Head of caudate nucleus (tissue), 42 donors: ENCODE results near the gene CCDC187.

Source experiments
- DNase-seq, 42 donors: peaks; one replicate each; pipeline versions ENCODE4 v3.0.0 to v3.0.0-alpha.2; 2020 to 2021; ENCODE audit warnings: mixed read lengths in 7 of 42
- intact Hi-C: fragments of 100-400 bp; cut with DNase I; formaldehyde crosslinking; loops from one replicate; pipeline ENCODE4 v1.15.0; 2022

Gene CCDC187

DNA sequence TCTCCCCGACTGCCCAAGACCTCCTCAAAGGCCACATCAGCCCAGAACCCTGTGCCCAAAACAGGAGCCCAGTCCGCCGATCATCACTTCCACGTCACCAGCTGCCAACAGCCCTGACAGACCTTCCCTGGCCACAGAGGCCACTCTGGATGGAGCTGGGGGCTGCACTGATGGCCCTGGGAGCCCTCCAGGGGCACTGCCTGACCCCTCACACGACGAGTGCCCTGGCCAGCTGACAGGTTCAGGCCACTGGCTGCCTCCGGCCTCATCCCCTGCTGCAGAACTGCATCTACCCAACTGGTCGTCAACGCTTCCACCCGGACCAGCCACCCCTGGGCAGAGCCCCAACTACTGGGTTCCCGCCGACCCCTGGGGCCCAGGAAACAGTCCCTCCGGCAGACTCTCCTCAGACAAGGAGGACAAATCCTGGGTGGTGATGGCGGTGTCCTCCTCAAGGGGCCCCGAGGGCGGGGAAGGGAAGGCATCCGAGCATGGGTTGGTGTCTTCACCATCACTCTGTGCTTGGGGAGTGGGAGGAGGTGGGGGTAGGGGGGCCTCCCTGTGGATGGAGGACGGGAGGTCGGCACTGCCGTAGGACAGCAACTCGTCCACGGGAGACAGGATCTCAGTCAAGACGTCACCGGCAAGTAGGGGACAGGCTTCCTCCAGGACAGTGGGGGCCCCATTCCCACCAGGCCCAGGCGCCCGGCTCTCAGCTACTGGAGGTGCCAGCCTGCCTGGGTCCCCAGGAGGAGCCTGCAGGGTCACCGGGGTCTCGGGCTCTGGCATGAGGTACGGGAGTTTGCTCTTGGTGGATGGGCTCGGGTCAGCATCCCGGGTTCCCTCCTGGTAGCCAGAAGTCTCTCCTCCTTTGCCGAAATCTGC, 50.4 kb downstream of the CCDC187 start:
- no peak for DNase-seq
- intact Hi-C loops = no loop called here

DNA sequence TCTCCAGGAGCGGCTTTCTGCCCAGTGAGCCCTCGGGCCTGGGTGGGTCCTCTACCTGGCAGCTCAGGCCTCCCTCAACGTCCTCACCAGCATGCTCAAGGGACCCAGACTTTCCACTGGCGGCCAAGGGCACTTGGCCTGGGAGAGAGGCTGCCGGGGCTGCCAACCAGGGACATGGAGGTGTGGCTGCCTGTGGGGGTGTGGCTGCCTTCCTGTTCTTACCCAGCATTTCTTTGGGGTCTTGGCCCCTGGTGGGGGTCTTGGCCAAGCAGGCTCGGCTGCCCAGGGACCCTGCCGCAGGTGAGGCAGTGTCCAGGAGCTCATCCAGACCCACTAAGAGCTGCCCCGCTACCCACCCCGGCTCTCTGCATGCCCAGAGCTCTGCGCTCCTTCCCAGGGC, 51.0 kb downstream of the CCDC187 start:
- no peak for DNase-seq
- intact Hi-C loops = no loop called here

DNA sequence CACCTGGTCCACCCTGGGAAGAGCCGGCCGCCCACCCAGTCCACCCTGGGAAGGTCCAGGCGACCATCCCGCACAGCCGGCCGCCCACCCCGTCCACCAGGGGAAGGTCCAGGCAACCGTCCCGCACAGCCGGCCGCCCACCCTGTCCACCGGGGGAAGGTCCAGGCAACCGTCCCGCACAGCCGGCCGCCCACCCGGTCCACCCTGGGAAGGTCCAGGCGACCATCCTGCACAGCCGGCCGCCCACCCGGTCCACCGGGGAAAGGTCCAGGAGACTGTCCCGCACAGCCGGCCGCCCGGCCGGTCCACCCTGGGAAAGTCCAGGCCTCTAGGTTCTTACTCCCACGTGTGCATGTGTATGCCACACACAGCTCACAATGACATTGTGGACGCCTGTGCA, 51.6 kb downstream of the CCDC187 start:
- DNase-seq = no peak
- intact Hi-C loops = no loop called here

GRCh38 chr9:136251264-136252115, 52.4 kb downstream of the CCDC187 start:
- no peak for DNase-seq
- intact Hi-C loops = no loop called here

DNA sequence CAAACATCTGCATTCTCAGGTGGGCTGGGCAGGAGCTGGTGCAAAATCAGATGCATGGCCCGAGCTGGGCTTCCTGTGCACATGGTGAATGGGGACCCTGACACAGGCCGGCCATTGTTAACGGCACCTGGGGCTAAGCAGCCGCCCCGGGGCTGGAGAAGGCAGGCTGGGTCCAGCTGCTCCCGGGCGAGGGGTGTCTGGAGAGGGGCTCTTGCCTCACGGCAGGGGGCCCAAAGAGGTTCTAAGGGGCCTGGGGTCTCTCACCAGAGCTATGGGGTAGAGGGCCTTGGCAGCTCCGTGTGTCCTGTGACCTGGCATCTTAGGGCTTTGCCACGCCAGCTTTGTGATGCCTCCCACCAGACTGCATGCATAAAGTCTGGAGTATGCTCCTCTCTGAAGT, 53.2 kb downstream of the CCDC187 start:
- intact Hi-C loops = no loop called here
- DNase-seq = no peak

DNA sequence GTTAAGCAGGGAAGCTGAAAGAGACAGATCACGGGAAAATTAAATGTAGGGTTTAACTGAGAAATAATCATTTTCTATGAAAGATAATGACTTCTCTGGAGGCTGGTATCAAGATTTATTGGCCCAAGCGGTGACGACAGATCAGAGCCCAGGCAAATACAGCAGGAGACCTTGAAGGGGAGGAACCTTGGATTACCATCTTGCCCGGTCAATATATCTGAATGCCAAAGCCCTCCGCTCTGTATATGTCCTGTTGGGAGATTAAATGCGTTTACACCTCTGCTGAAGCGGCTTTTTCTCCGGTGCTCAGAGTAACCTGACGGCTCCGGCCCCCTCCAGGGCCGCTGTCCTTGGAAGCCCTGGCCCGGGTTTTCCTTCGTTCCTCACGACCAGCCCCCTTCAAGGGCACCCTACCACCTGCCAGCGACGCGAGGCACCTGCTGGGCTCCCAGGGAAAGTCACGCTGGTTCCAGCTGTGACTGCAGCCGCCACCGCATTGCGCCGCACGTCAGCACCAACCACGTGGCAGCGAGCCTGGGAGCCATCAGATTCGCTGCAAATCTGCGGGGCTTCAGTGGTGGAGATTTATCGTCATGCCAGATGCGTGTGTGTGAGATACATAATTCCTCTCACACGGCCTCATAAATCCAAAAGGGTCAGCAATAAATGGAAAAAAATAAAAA, 53.9 kb downstream of the CCDC187 start:
- no peak for DNase-seq
- intact Hi-C loops = loop anchor here (10.0 kb wide), 1 partner anchor 135 kb away; the partner anchor contains the start of gene TMEM250

DNA sequence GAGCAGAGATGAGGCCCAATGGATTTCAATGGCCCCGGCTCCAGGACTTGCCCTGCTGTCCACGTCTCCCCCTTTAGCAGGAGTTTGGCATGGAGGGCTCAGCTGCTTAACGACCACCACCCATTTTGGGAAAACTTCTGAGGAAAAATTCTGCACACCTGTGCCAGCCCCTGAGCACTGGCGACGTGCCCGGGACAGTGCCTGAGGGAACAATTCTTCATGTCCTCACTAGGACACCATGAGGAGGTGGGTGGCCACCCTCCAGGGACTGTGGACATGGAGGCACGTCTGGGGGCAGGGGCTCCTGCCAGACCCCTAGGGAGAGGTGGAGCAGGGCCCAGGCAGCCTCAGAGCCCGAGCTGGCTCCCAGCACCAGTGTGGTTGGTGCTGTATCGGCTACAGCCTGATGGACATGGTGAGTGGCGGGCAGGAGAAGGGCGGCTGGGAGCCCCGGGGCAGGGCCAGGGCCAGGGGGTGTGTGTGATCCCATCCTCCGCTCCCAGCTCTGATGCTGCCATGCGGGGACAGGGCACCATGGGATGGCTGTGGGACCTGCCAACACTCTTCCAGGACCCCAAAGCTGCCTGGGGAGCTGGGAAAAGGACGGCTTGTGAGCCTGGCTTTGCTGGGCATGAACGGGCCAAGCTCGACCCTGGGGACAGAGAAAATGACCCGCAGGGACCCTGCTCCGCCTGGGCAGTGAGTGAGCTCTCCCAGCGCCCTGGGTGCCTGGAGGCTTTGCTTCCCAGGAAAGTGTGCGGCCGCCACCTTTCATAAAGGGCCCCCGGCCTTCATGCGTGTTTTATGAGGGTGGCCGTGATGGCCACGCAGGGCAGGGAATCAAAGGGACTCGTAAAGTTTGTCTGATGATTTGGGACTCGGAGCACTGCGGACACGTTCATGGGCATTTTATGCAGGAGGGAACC, 54.7 kb downstream of the CCDC187 start:
- DNase-seq = no peak
- intact Hi-C loops = loop anchor here (10.0 kb wide), 1 partner anchor 134 kb away; the partner anchor contains the start of gene TMEM250

DNA sequence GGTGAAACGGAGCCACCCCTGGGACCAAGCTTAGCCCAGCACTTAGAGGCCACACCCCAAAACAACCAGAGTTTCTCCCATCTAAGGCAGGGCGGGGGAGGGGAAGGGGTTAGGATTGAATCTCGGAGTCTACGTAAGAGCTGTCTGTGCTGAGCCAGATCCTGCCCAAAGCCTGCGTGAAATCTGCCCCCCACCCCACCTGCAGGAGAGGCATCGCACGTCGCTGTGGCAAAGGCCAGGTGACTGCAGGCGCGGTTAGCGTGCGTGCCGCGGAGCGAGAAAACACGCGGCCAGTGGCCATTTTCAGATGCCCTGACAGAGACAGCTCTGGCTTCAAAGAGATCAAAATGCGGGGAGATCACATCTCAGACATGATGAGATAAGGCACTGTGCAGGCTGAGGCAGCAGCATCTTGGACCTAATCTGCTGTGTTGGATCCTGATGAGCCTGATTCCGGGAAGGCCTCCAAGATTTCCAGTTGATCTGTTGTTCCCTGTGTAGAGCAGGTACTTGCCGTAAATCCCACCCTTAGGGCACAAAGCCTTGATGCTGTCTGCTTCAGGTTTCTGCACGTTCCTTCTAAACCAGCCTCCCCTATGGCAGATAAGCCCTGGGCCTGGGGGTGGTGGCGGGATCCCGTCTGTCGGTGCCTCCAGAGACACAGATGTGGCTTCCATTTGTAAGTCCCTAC, 55.8 kb downstream of the CCDC187 start:
- intact Hi-C loops = loop anchor here (10.0 kb wide), 1 partner anchor 133 kb away; the partner anchor contains the start of gene TMEM250
- DNase-seq = no peak

- intact Hi-C loops = loop anchor here (10.0 kb wide), 1 partner anchor 133 kb away; the partner anchor contains the start of gene TMEM250
- DNase-seq = no peak
Observed at GRCh38 chr9:136247551-136247916, 56.4 kb downstream of the CCDC187 start.

DNA sequence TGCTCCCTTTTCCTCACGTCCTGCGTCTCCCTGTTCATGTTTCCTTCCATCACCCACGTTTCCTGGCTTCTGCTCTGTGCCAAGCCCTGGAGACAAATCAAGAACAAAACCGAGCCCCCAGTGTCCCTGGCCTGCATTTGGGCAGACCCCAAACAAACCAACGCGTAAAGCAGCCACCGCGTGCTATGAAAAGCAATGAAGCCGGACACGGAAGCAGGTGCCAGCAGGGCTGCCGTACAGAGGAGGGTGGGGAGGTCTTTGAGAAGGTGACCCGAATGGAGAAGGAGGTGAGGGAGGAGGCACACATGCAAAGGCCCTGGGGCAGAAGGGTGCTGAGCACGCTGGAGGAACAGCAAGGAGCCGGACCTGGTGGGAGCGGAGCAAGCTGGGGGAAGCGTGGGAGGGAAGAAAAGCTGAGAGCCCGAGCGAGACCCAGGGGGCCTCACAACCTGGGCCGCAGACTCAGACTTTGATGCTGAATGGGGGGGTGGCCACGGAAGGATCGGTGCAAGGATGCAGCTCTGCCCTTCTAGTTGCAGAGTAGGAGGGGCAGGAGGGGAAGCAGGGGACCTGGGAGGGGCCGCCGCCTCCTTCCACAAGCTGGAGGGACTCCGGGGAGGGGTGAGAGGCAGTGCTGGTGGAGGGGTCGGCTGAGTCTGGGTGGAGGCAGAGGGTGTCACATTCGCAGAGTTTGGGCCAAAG, 56.9 kb downstream of the CCDC187 start:
- intact Hi-C loops = loop anchor here (10.0 kb wide), 1 partner anchor 132 kb away; the partner anchor contains the start of gene TMEM250
- no peak for DNase-seq

DNA sequence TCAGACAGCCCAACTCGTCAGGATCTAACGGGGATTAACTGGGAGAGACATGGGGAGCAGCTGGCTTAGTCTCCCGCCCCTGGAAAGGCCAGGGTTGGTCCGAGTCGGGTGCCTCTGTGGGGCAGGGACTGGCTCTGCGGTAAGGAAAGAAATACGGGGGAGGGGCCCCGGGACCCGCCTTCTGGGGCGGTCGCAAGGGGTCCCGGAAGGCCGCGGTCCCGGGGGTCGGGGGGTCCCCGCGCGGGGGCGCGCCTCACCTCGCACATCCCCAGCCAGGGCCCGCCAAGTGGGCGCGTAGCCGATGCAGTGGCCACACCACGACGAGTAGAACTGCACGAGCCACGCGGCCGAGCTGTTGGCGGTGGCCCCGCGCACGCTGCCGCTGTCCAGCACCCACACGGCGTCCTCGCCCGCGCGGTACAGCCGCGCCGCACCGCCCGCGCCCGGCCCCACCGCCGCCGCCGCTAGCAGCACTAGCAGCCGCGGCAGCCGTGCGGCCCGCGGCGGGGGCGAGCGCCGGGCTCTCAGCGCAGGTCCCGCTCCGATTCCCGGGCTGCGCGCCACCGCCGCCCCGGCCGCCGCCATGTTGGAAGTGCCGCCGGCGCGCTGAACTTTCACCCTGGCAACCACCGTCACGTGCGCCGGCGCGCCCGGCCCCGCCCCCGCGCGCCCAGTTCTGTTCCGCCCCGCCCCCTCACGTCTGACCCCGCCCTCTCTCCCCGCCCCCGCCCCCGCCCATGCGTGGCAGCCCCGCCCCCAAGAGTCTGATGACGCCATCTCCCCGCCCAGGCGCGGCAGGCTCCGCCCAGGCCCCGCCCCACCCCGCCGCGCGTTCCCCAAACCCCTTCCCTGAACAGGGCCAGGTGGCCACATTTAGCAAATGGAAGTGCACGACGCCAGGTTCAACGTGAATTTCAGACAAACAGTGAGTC, 58.4 kb downstream of the CCDC187 start, which contains the start of gene QSOX2:
QSOX2 (minus strand) TSS at position 594 of the 932 bp plus-strand sequence; CDS start at position 585, 9 bp downstream.
- peak; percentile 68 to 95 (median 90) for DNase-seq
- intact Hi-C loops = loop anchor here (10.0 kb wide), 1 partner anchor 131 kb away; the partner anchor contains the start of gene TMEM250

GRCh38 chr9:136244969-136245218, 59.0 kb downstream of the CCDC187 start:
- intact Hi-C loops = loop anchor here (10.0 kb wide), 1 partner anchor 130 kb away; the partner anchor contains the start of gene TMEM250

DNA sequence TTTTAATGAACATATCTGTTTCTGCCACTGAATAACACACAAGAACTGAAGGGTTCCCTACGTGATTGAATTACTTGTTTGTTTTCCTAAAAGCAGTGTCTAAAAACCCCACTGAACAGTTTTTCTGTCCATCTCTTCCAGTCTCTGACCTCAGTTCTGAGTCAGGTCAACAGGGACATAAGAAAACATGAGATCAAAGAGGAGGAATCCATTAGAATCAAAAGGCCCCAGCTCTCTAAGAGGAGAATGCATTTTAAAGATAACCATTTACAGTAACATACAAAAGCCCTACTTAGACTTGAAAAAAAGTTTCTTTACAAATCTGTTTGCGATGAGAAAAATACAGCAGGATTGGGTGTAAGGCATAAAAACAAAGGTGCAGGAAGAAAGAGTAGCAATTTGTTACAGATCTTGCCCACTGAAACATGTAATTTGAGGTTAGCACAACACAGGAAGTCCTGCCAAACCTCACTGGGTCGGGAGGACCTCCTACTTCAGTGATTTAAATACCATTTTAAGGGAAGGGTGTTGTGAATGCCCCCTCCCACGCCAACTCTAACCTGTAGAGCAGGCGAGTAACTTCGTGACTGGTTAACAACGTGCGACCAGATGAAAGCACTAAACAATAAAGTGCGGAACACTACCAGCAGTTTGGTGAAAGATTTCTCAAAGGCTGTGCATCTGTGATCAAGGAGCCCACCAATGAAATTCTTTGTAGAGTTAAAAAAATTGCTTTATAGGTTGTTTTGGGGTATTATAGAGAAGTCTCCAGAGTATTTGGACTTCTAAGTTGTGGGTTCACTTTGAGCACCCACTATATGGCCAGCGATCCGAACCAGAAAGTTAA, 59.5 kb downstream of the CCDC187 start:
- intact Hi-C loops = loop anchor here (10.0 kb wide), 1 partner anchor 130 kb away; the partner anchor contains the start of gene TMEM250
- no peak for DNase-seq

More at GRCh38 chr9:136244969-136245218, 59.0 kb downstream of the CCDC187 start:
- no peak for DNase-seq

DNA sequence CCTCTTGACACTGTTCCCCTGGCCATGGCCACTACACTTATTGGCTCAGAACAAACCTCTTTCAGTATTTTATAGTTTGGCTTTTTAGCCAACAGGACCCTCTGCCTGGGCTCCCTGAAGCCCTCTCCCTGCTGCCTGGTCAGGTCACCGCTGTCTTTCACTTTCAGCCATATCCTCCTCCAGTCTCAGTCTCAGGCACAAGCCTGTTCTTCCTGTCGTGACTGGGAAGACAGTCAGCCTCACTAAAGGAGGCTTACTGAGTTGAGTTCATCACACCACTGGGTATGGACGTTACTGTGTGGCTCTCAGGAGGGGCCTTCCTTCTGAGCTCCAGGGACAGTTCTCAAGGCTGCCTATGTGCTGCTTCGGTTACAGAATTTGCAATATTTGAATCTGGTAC, 60.3 kb downstream of the CCDC187 start:
- no peak for DNase-seq
- intact Hi-C loops = loop anchor here (10.0 kb wide), 1 partner anchor 129 kb away; the partner anchor contains the start of gene TMEM250
